Mesenteric fat pad (tissue), 1 donor: ENCODE results near the gene CHRNB2. TPM values are rescaled to one million over a fixed set of nuclear protein-coding genes. Genes with fewer than 3 reads are reported as not detected.
"Not testable (repeated sequence)": the region's sequence is repeated elsewhere in the genome, so short reads cannot be mapped to it uniquely, and the experiment has no call there.

Experiments used
- DNase-seq: peaks from one replicate; pipeline ENCODE4 v3.0.0-alpha.2; 2020; ENCODE audit warnings: low spot score
- long read RNA-seq: library from polyadenylated mRNA; unstranded; transcript quantifications from one replicate; pipeline ENCODE4 v2.0.0, GENCODE V29; 2020
- total RNA-seq: library from RNA; stranded (reverse); fragmentation: NEBNext Ultra II Directional; extraction: Animal tissue kit (Norgen Biotek cat#: 25700); gene quantifications from one replicate; pipeline ENCODE4 v1.2.1, GENCODE V29; 2021
- donor health status: DM: yes; HTN: yes; CAD: no.

CHRNB2 gene, protein sequence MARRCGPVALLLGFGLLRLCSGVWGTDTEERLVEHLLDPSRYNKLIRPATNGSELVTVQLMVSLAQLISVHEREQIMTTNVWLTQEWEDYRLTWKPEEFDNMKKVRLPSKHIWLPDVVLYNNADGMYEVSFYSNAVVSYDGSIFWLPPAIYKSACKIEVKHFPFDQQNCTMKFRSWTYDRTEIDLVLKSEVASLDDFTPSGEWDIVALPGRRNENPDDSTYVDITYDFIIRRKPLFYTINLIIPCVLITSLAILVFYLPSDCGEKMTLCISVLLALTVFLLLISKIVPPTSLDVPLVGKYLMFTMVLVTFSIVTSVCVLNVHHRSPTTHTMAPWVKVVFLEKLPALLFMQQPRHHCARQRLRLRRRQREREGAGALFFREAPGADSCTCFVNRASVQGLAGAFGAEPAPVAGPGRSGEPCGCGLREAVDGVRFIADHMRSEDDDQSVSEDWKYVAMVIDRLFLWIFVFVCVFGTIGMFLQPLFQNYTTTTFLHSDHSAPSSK
- total RNA-seq: not detected
- long read RNA-seq: 0 reads

GRCh38 chr1:154567386-154568156 is at the start of gene CHRNB2:
Gene CHRNB2, plus strand, starts transcription at chr1:154567778. Its CDS starts 267 bp downstream, at chr1:154568045.
- peak; percentile 90 for DNase-seq

GRCh38 chr1:154519591-154519991 is 48.0 kb upstream of the CHRNB2 start:
- peak; percentile 57 for DNase-seq

- peak; percentile 26 for DNase-seq
These were observed 47.2 kb upstream of the CHRNB2 start for GRCh38 chr1:154520333-154520732.

- DNase-seq: no peak
These were observed 45.9 kb upstream of the CHRNB2 start for GRCh38 chr1:154521695-154522094.

DNA sequence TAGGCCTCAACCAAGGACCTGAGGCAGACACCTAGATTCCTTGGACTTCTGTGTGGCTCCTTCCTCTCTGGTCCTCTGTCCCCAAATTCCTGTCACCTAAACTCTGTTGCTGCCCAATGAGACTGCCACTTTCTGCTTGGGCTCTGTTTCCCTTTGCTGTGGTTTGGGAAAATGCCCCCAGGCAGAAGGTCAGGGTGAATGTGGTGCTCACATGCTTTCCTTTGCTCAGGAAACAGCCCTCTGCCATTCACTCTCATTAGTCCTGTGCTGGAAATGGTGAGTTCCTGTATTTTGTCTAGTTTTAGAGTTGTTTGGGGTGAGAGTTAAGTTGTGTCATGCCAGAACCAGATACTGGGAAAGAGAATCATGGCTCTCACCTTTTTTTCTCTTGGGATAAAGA is 42.7 kb upstream of the CHRNB2 start:
- no peak for DNase-seq

- DNase-seq: no peak
These were observed 40.4 kb upstream of the CHRNB2 start for GRCh38 chr1:154527192-154527591.

- no peak for DNase-seq
These were observed 38.3 kb upstream of the CHRNB2 start for GRCh38 chr1:154529308-154529707.

GRCh38 chr1:154531950-154532349 is 35.6 kb upstream of the CHRNB2 start:
- DNase-seq: not testable (repeated sequence)

- DNase-seq: no peak
These were observed 33.4 kb upstream of the CHRNB2 start for GRCh38 chr1:154533952-154534844.

DNA sequence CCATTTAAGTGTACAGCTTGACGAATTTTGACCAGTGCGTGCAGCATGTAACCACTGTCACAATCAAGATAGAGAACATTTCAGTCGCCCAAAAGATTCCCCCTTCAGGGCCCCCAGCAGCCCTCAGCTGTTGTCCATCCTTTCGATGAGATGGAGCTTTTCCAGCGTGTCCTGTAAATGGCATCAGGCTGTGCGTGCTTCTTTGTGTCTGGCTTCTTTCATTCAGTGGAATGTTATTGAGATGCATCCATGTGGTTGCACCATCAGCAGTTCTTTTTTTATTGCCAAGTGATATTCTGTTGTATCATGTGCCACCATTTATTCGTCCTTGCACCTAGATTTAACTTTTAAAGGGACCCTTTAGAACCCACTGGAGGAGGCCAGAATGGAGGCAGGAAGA is 31.0 kb upstream of the CHRNB2 start:
- DNase-seq: no peak

DNA sequence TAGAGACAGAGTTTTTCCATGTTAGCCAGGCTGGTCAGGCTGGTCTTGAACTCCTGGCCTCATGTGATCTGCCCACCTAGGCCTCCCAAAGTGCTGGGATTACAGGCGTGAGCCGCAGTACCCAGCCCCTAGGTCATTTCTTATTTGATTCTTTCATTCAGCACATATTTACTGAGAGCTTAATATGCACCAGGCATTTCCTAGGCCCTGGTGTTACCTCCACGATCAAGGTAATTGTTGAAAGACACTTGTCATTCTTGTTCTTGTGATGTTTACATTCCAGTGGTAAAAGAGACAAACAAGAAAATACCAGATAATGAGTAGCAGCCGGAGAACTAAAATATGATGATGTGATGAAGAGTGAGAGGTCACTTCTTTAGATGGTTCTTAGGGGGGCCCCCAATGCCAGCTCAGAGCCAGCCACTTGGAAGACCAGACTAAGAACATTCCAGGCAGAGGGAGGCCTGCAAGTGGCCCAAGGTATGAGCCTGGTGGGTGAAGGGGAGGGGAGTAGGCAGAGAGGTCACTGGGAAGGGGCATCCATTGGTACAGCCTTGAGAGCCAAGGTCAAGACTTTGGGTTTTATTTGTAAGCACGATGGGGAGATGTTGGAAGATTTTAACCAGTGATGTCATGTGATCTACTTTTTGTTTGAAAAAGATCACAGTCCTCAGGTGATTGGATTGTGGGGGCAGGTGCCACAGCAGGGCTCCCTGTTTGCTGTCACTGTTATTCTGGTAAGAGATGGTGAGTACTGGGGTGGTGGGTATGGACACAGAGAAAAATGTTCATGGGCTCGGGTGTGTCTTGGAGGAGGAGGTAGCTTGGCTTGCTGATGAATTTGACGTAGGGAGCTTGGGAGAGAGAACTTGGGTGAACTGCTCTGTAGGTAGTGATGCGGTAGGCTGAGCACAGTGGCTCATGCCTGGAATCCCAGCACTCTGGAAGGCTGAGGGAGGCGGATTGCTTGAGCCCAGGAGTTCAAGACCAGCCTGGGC is 27.8 kb upstream of the CHRNB2 start:
- DNase-seq: no peak

GRCh38 chr1:154541231-154541630 is 26.3 kb upstream of the CHRNB2 start:
- no peak for DNase-seq

DNA sequence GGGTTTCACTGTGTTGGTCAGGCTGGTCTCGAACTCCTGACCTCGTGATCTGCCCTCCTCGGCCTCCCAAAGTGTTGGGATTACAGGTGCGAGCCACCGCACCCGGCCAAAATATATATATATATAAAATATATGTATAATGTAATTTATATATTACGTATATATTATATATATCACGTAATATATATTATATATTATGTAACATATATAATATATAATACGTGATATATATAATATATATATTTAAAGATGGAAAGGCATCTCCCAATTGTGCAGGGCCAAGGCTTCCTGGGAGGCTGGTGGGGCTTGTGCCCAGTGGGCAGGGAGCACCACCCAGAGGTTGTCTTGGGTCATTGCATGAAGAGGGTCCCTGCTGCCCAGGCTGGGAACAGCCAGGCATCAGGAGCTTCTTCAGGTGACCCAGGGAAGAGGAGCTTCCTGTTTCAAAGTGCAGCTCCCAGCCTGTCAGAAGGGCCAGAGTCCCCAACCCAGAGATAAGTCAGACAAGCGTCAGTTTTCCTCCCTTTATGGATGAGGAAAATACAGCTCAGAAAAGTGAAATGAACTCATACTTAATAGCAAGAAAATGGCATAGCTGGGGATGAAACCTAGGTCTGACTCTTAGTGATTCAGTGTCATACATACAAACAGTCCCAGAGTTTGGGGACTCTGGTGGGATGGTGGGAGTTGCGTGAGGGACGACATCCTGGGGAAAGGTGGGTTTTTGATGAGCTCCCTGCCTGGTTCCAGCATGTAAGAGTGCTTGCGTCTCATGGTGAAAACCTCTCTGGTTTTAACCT is 21.1 kb upstream of the CHRNB2 start:
- DNase-seq: no peak

- no peak for DNase-seq
These were observed 20.4 kb upstream of the CHRNB2 start for GRCh38 chr1:154547105-154547732.

DNA sequence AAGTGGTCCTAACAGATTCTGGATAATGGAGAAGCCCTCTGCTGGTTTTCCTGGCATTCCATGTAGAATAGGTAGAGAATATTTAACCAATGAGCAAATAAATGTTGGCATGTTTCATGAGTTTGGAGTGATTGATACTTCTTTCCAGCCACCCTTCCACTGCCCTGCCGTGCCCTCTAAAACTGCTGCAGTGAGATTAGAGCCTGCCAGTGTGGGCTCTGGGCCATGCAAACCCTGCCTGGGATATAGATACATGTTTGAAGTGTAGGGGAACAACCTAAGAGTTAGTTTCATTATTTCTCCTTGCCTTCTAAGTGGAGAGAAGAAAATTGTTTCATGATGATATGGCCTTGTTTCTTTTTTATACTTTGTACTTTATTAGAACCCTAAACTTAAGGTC is 19.6 kb upstream of the CHRNB2 start:
- DNase-seq: no peak

DNA sequence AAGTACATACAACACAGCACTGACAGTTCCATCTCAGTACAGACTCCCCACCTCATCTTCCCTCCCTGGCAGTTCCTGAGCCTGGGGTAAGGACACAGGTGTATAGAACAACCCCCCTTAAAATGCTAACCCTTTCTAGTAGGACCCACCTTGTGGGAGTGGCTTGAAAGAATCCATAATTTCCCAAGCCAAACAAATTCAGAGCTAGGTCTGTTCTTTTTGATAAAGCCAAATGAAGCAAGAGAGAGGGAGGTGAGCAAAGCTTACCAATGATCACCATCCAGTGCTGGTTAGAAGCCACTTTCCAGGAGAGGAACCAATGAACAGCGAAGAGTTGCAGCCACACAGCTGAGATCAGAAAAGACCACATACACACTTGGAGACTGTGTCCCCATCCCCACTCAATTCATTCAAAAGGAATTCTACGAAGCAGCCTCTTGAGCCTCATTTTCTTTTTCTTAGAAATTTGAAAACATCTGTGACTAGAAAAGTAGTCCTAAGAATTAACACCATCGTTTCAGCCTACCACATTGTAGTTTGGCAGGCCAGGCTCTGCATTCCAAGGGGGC is 18.3 kb upstream of the CHRNB2 start:
- no peak for DNase-seq

GRCh38 chr1:154550070-154550469 is 17.5 kb upstream of the CHRNB2 start:
- DNase-seq: no peak

- no peak for DNase-seq
These were observed 16.9 kb upstream of the CHRNB2 start for GRCh38 chr1:154550657-154551056.
